Mucosa of descending colon (tissue), 3 donors: ENCODE data around the gene NOL11. TPM values are rescaled to one million over a fixed set of nuclear protein-coding genes. Genes with fewer than 3 reads are reported as not detected.
"Not testable (repeated sequence)": the region's sequence is repeated elsewhere in the genome, so short reads cannot be mapped to it uniquely, and the experiment has no call there.

Experiments
- ATAC-seq: fragments of 200-7000 bp; cut with Tn5 transposase; one replicate; pipeline ENCODE4 v1.9.1; 2020; ENCODE audit warnings: mild to moderate bottlenecking, moderate library complexity
- DNase-seq, 3 donors: peaks; one replicate each; pipeline ENCODE4 v3.0.0-alpha.2; 2020
- H3K36me3 ChIP-seq: fragments of 200-600 bp; one replicate; pipeline ENCODE4 v1.8.0; 2021; ENCODE audit warnings: low read depth, mild to moderate bottlenecking
- H3K4me1 ChIP-seq: fragments of 200-600 bp; one replicate; pipeline ENCODE4 v1.8.0; 2021; ENCODE audit warnings: low read depth, mild to moderate bottlenecking
- H3K4me3 ChIP-seq: fragments of 200-600 bp; one replicate; pipeline ENCODE4 v1.8.0; 2021; ENCODE audit warnings: mild to moderate bottlenecking
- H3K9me3 ChIP-seq: fragments of 200-600 bp; one replicate; pipeline ENCODE4 v1.8.0; 2021; ENCODE audit warnings: mild to moderate bottlenecking
- intact Hi-C, 2 donors: fragments of 100-400 bp; cut with DNase I in 1 of 2; cut with micrococcal nuclease in 1 of 2; formaldehyde crosslinking; loops; one replicate each; pipeline versions ENCODE4 v1.11.0 to v1.11.1; 2022; cut with DNase I, micrococcal nuclease
- total RNA-seq, 3 donors: library from RNA; stranded (reverse); fragmentation: NEBNext Ultra II Directional in 2 of 3; extraction: Animal tissue kit (Norgen Biotek cat#: 25700) in 2 of 3; gene quantifications; one replicate each; pipeline versions ENCODE4 v1.2.1 to v1.2.4, GENCODE V29; 2021 to 2023
- TF ChIP-seq, protein P1 (sequence below): fragments of 200-600 bp; IDR thresholded peaks from one replicate; pipeline ENCODE4 v1.8.0; 2022; ENCODE audit warnings: antibody characterized with exemption, mild to moderate bottlenecking
- donor health status: DM: no; HTN: no; CAD: no; lungs with moderate emphysema.
- donor health status: DM: no; HTN: no; CAD: no.
- donor health status: DM: no; HTN: yes; CAD: no.

NOL11 gene
- total RNA-seq, 3 donors from 2014 or later, result 34.9 to 37.1 (median 35.1) TPM

DNA sequence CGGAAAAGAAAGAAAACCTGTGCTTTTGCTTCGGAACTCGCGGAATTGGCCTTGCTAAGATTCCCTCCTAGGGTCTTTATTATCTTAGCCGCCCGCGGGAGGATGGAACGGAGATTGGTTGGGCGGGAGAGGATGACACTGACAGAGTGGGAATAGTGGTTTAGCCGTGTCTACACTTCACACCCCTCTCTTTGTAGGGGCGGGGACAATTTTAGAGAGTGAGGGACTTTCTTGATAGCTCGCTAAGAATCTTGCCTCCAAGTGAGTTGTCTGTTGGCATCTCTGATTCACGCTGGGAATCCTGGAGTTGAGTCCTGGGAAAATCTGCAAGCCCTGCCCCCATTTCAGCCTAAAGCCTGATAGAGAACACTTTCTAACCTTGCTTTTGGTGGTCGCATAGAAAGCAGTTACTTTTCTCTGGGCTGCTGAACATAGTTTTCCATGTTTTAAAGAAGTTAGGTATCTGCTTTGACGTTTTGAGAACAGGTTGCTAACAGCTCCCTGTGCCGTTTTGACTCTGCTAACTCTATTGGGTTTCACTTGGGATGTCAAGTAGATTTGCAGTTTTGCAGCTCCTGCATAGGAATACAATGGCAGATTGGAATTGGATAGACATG lies 697 bp downstream of the NOL11 start:
- Histone ChIP-seq H3K4me1 (peaks cover 13% of the 10 kb centered on the region), H3K9me3 (no peaks in the 10 kb centered on the region), H3K4me3 (peak overlapping the region; percentile 93), H3K36me3 (peaks cover 6% of the 10 kb centered on the region)
- DNase-seq (no peak), ATAC-seq (peak; percentile 6)
- intact Hi-C loops, result no loop called here
- TF ChIP-seq, protein P1, sequence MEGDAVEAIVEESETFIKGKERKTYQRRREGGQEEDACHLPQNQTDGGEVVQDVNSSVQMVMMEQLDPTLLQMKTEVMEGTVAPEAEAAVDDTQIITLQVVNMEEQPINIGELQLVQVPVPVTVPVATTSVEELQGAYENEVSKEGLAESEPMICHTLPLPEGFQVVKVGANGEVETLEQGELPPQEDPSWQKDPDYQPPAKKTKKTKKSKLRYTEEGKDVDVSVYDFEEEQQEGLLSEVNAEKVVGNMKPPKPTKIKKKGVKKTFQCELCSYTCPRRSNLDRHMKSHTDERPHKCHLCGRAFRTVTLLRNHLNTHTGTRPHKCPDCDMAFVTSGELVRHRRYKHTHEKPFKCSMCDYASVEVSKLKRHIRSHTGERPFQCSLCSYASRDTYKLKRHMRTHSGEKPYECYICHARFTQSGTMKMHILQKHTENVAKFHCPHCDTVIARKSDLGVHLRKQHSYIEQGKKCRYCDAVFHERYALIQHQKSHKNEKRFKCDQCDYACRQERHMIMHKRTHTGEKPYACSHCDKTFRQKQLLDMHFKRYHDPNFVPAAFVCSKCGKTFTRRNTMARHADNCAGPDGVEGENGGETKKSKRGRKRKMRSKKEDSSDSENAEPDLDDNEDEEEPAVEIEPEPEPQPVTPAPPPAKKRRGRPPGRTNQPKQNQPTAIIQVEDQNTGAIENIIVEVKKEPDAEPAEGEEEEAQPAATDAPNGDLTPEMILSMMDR, result no peak

DNA sequence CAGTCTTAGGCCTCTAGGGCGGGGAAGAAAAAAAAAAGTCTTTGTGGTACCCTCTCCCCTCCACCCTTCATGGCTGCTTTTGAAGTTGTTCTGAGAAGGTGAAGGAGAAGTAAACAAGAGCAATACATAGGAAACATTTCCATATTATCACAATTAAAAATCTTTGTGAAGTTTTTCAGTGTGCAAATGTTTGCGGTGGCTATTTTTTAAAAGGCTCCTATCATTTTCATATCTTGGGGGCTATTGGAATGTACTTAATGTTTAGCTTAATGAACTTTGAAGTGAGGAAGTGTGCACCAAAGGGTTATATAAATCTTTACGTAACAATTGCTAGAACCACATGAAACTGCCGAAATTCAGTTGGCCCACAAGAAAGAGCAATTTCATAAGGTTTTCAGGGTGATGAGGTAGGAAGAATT lies 7.6 kb downstream of the NOL11 start:
- TF ChIP-seq, protein P1, result no peak
- no peak for ATAC-seq
- peaks cover 23% of the 10 kb centered on the region for H3K36me3 ChIP-seq

DNA sequence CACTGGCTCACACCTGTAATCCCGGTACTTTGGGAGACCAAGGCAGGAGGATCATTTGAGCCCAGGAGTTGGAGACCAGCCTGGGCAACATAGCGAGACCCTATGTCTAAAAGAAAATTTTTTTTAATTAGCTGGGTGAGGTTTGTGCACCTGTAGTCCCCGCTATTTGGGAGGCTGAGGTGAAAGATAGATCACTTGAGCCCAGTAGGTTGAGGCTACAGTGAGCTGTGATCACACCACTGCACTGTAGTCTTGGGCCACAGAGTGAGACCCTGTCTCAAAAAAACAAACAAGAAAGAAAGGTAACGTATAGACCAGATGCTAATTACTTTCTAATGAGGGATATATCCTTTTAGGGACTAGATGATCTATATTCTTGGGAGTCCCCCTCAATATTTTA lies 8.1 kb downstream of the NOL11 start:
- intact Hi-C loops, result no loop called here
- DNase-seq, result no peak

More for the DNA sequence above, 7.6 kb downstream of the NOL11 start:
- Histone ChIP-seq H3K4me3 (no peak overlapping the region), H3K4me1 (no peaks in the 10 kb centered on the region), H3K9me3 (no peaks in the 10 kb centered on the region)
- no peak for DNase-seq
- intact Hi-C loops, result no loop called here

DNA sequence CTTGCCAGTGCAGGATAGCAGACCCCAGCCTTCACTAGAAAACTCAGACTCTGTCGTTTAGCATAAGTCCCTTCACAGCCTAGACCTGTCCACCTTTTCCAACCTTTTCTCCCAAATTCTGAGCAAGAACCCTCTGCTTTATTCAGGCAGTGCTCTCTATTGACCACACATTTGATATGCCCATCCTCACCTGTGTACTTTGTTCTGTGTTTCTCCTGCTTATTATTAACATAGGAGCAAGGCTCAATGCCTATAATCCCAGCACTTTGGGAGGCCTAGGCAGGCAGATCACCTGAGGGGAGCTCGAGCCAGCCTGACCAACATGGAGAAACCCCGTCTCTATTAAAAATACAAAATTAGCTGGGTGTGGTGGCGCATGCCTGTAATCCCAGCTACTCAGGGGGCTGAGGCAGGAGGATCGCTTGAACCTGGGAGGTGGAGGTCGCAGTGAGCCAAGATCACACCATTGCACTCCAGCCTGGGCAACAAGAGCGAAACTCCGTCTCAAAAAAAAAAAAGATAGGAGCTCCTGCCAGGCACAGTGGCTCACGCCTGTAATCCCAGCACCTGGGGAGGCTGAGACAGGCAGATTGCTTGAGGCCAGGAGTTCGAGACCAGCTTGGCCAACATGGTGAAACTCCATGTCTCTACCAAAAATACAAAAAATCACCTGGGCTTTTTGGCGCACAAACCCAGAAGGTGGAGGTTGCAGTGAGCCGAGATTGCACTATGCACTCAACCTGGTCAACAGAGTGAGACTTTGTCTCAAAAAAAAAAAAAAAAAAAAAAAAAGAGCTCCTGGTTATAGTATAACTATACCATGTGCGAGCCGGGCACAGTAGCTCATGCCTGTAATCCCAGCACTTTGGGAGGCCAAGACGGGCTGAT lies 9.7 kb downstream of the NOL11 start:
- DNase-seq, H3K4me1 ChIP-seq, intact Hi-C loops, H3K9me3 ChIP-seq, ATAC-seq, H3K4me3 ChIP-seq: not testable (repeated sequence)
- peaks cover 23% of the 10 kb centered on the region for H3K36me3 ChIP-seq

More for the DNA sequence above, 8.1 kb downstream of the NOL11 start:
- H3K9me3 ChIP-seq, result no peaks in the 10 kb centered on the region
- TF ChIP-seq, protein P1, result no peak
- peaks cover 23% of the 10 kb centered on the region for H3K36me3 ChIP-seq
- no peak overlapping the region for H3K4me3 ChIP-seq
- no peak for ATAC-seq
- no peaks in the 10 kb centered on the region for H3K4me1 ChIP-seq

DNA sequence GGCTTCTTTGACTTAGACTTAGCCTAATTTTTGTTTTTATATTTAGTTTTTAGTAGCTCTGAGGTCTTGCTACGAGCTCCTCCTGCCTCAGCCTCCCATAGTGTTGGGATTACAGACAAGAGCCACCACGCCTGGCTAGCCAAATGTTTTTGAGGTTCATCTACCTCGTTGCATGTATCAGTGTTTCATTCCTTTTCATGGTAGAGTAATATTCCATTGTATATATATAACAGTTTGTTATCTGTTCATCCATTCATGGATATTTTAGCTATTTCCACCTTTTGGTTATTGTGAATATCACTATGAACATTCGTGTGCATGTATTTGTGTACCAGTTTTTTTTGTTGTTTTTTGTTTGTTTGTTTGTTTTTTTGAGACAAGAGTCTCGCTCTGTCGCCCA lies 12.2 kb downstream of the NOL11 start:
- Histone ChIP-seq H3K4me1 (no peaks in the 10 kb centered on the region), H3K4me3 (no peak overlapping the region), H3K36me3 (peaks cover 23% of the 10 kb centered on the region), H3K9me3 (no peaks in the 10 kb centered on the region)
- TF ChIP-seq, protein P1, result no peak
- intact Hi-C loops, result no loop called here
- DNase-seq (no peak), ATAC-seq (no peak)

DNA sequence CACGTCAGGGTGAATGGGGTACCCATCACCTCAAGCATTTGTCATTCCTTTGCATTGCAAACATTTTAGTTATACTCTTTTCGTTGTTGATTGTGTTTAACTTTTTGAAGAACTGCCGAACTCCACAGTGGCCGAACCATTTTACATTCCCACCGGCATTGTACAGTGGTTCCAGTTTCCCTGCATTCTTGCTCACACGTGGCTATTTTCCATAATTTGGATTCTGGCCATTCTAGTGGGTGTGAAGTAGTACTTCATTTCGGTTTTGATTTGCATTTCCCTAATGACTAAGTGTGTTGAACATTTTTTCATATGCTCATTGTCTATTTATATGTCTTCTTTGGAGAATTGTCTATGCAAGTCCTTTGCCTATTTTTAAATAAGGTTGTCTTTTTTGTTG lies 13.0 kb downstream of the NOL11 start:
- TF ChIP-seq, protein P1, result no peak
- no peak for ATAC-seq

More for the DNA sequence above, 13.0 kb downstream of the NOL11 start:
- no peaks in the 10 kb centered on the region for H3K9me3 ChIP-seq
- H3K4me3 ChIP-seq, result no peak overlapping the region
- intact Hi-C loops, result no loop called here
- no peak for DNase-seq
- H3K4me1 ChIP-seq, result no peaks in the 10 kb centered on the region
- peaks cover 15% of the 10 kb centered on the region for H3K36me3 ChIP-seq
